ENCODE results near the gene RAPGEF6. TPM values are rescaled to one million over a fixed set of nuclear protein-coding genes. Genes with fewer than 3 reads are reported as not detected.

RAPGEF6 gene
- total RNA-seq, 1 experiment from 2014 or later: 9.7 TPM

DNA sequence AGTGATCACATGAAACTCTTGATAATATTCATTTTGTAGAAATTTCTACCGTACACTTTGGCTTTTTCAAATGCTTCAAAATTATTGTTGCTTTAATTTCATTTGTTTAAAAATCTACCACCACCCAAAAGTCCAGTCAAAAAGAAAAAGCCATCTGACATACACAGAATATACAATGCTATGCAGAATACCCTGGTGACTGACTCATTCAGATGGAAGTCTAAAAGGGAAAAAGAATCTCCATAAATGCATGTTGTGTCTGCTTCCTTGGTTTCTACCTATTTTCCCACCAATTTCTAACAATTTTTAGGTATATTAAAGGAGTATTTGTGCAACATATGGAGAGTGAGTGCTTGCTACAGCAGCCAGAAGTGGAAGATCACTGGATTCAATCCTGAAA lies 9.3 kb upstream of the RAPGEF6 start:
- TF ChIP-seq EZH2phosphoT487 (IDR thresholded peaks at IDR 0.05; ENCODE audit: borderline replicate concordance, low read length) (no peak), EZH2 (IDR thresholded peaks at IDR 0.05; ENCODE audit: low read length, unreplicated experiment) (no peak)
- TF ChIP-seq, protein P1, sequence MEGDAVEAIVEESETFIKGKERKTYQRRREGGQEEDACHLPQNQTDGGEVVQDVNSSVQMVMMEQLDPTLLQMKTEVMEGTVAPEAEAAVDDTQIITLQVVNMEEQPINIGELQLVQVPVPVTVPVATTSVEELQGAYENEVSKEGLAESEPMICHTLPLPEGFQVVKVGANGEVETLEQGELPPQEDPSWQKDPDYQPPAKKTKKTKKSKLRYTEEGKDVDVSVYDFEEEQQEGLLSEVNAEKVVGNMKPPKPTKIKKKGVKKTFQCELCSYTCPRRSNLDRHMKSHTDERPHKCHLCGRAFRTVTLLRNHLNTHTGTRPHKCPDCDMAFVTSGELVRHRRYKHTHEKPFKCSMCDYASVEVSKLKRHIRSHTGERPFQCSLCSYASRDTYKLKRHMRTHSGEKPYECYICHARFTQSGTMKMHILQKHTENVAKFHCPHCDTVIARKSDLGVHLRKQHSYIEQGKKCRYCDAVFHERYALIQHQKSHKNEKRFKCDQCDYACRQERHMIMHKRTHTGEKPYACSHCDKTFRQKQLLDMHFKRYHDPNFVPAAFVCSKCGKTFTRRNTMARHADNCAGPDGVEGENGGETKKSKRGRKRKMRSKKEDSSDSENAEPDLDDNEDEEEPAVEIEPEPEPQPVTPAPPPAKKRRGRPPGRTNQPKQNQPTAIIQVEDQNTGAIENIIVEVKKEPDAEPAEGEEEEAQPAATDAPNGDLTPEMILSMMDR (conservative IDR thresholded peaks at IDR 0.05; ENCODE audit: low read depth, low read length): no peak
- Histone ChIP-seq H3K4me1 (ENCODE audit: insufficient read depth, low read length) (peaks cover 12% of the 10 kb centered on the region), H3K27me3 (ENCODE audit: low read length) (no peaks in the 10 kb centered on the region), H3K9ac (ENCODE audit: low read length) (no peak overlapping the region), H3K9me3 (ENCODE audit: low read length) (no peaks in the 10 kb centered on the region), H3K79me2 (ENCODE audit: low read length) (no peaks in the 10 kb centered on the region), H3K4me3 (ENCODE audit: low read length) (no peak overlapping the region), H3F3A (ENCODE audit: low read length, unreplicated experiment) (no peaks in the 10 kb centered on the region), H3K4me2 (ENCODE audit: low read length) (no peak overlapping the region), H3K36me3 (ENCODE audit: low read depth, low read length) (no peaks in the 10 kb centered on the region; the same call in 1 of the 2 replicates), H2AFZ (ENCODE audit: low read length) (no peak overlapping the region), H3K27ac (ENCODE audit: low read length) (no peak overlapping the region), H3K9me2 (replicated peaks; ENCODE audit: low read length) (no peaks in the 10 kb centered on the region), H4K20me1 (ENCODE audit: low read length) (no peaks in the 10 kb centered on the region)
- ChIA-PET POLR2A (ENCODE audit: unreplicated experiment) (no interaction called here), CTCF (no interaction called here)
- intact Hi-C loops (cut with micrococcal nuclease): no loop called here
- no TSS peak for BruUV-seq (replicated peaks)
- ATAC-seq: no peak
- no peak for DNase-seq

DNA sequence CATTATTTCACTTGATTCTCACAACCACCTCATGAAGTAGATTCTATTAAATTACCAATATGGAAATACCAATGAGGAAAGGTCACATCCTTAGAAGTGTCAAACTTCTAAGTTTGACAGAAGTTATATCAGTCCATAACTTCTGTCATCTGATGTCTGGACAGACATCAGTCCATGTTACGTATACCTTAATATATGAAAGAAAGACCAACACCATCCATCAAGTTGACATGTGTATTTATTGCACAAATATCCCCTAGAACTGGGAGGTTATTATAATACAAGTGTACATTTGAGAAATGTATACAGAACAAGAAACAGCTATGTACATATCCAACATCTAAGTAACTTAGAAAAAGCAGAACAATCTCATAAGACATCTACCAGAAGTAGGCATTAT lies 6.5 kb upstream of the RAPGEF6 start:
- no peaks in the 10 kb centered on the region for H3K9me2 ChIP-seq (replicated peaks; ENCODE audit: low read length)
- DNase-seq (no peak), ATAC-seq (no peak)
- no peaks in the 10 kb centered on the region for H3K36me3 ChIP-seq (ENCODE audit: low read depth, low read length)
- no peaks in the 10 kb centered on the region for H4K20me1 ChIP-seq (ENCODE audit: low read length)
- H3K9ac ChIP-seq (ENCODE audit: low read length): no peak overlapping the region
- H3K27me3 ChIP-seq (ENCODE audit: low read length): no peaks in the 10 kb centered on the region
- H2AFZ ChIP-seq (ENCODE audit: low read length): no peak overlapping the region
- BruUV-seq (replicated peaks): no TSS peak
- intact Hi-C loops (cut with micrococcal nuclease): no loop called here
- ChIA-PET CTCF (interaction anchor here (0.9 kb wide), 1 partner anchor 52 kb away, joined by 4 read pairs; no protein-coding TSS in a partner anchor), POLR2A (ENCODE audit: unreplicated experiment) (no interaction called here)
- H3K79me2 ChIP-seq (ENCODE audit: low read length): no peaks in the 10 kb centered on the region
- TF ChIP-seq EZH2 (IDR thresholded peaks at IDR 0.05; ENCODE audit: low read length, unreplicated experiment) (no peak), EZH2phosphoT487 (IDR thresholded peaks at IDR 0.05; ENCODE audit: borderline replicate concordance, low read length) (no peak)
- TF ChIP-seq, protein P1 (conservative IDR thresholded peaks at IDR 0.05; ENCODE audit: low read depth, low read length): no peak
- no peak overlapping the region for H3K4me3 ChIP-seq (ENCODE audit: low read length)
- H3K4me1 ChIP-seq (ENCODE audit: insufficient read depth, low read length): peaks cover 10% of the 10 kb centered on the region
- H3K4me2 ChIP-seq (ENCODE audit: low read length): no peak overlapping the region
- H3F3A ChIP-seq (ENCODE audit: low read length, unreplicated experiment): no peaks in the 10 kb centered on the region
- no peak overlapping the region for H3K27ac ChIP-seq (ENCODE audit: low read length)
- no peaks in the 10 kb centered on the region for H3K9me3 ChIP-seq (ENCODE audit: low read length)

DNA sequence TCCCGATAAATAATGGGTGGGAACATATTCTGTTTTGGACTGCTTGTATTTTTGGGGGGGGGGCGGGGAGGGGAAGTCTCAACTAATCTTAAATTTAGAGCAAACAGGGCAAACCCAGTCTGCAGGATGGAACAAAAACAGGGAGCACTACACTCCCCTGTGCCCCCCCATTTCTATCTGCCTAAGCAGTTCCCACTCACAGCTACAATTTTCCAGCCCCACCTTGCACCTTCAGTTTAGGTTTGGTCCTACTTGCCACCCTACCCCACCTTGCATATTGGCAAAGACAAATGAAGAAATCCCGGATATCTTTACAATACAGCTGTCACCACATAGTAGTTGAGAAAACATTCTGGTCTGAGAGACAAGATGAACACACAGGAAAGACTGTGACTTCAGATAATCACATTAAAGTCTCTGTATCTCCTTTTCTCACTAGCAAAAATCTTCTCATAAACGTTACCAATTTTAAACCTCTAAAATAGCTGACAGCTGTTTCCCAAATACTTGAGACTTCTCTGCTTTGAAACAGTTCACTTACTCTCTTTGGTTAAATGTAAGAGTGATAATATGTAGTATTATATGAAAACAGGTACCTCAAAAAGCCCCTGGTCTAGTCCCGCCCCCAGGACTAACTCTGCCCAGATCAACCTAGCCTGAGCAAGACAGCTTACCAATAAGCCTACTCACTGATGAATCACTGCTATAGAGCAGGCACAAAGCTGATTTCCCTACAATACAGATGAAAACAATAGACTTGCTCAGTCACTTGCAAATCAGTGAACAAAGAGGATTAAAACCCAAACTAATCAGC lies 5.2 kb upstream of the RAPGEF6 start:
- no TSS peak for BruUV-seq (replicated peaks)
- no peak overlapping the region for H3K4me3 ChIP-seq (ENCODE audit: low read length)
- no peak overlapping the region for H2AFZ ChIP-seq (ENCODE audit: low read length)
- no peaks in the 10 kb centered on the region for H3K9me3 ChIP-seq (ENCODE audit: low read length)
- H3K4me2 ChIP-seq (ENCODE audit: low read length): no peak overlapping the region
- no peaks in the 10 kb centered on the region for H3F3A ChIP-seq (ENCODE audit: low read length, unreplicated experiment)
- DNase-seq: peak; percentile 37
- H3K9me2 ChIP-seq (replicated peaks; ENCODE audit: low read length): no peaks in the 10 kb centered on the region
- no peaks in the 10 kb centered on the region for H3K36me3 ChIP-seq (ENCODE audit: low read depth, low read length)
- no peaks in the 10 kb centered on the region for H3K79me2 ChIP-seq (ENCODE audit: low read length)
- POLR2A ChIA-PET (ENCODE audit: unreplicated experiment): no interaction called here
- ATAC-seq: peak; percentile 67
- peaks cover 18% of the 10 kb centered on the region for H3K4me1 ChIP-seq (ENCODE audit: insufficient read depth, low read length)
- intact Hi-C loops (cut with micrococcal nuclease): no loop called here
- H3K9ac ChIP-seq (ENCODE audit: low read length): no peak overlapping the region
- CTCF ChIA-PET: interaction anchor here (0.6 to 0.9 kb wide), 2 partner anchors 36 to 51 kb away, joined by 4 read pairs; no protein-coding TSS in a partner anchor
- no peaks in the 10 kb centered on the region for H4K20me1 ChIP-seq (ENCODE audit: low read length)
- H3K27me3 ChIP-seq (ENCODE audit: low read length): no peaks in the 10 kb centered on the region
- TF ChIP-seq EZH2phosphoT487 (IDR thresholded peaks at IDR 0.05; ENCODE audit: borderline replicate concordance, low read length): no peak
- TF ChIP-seq, protein P1 (conservative IDR thresholded peaks at IDR 0.05; ENCODE audit: low read depth, low read length): no peak
- no peak for TF ChIP-seq EZH2 (IDR thresholded peaks at IDR 0.05; ENCODE audit: low read length, unreplicated experiment)
- H3K27ac ChIP-seq (ENCODE audit: low read length): no peak overlapping the region
